PFSK-1 (cell line): ENCODE data around the gene RAPGEF5.

ENCODE experiments used
- FOXP2 ChIP-seq: optimal IDR thresholded peaks from 2 replicates; pipeline ENCODE3; 2011; ENCODE audit warnings: borderline replicate concordance, control low read depth, inconsistent platforms; ENCODE audit not compliant: insufficient read depth; ENCODE audit errors: extremely low read length, extremely low read depth
- POLR2AphosphoS5 ChIP-seq: IDR thresholded peaks from 2 replicates; pipeline ENCODE4 v1.6.1; 2012; ENCODE audit warnings: low read depth, mild to moderate bottlenecking, control low read depth, low read length, moderate library complexity
- SIN3A ChIP-seq: IDR thresholded peaks from 2 replicates; pipeline ENCODE4 v1.6.1; 2012; ENCODE audit warnings: mild to moderate bottlenecking, low read length, moderate library complexity, borderline replicate concordance; ENCODE audit not compliant: insufficient read depth
- TAF1 ChIP-seq: IDR thresholded peaks from 2 replicates; pipeline ENCODE4 v1.6.1; 2012; ENCODE audit warnings: low read length, control low read depth, borderline replicate concordance; ENCODE audit not compliant: insufficient read depth
- TF ChIP-seq, protein P1 (sequence below), 2 experiments: IDR thresholded peaks; 2 replicates each; pipeline versions ENCODE4 v1.6.1 to v1.8.0; 2011 to 2012; ENCODE audit warnings: low read depth in 2 of 2, low read length in 2 of 2, control low read depth in 1 of 2, inconsistent platforms in 1 of 2, mild to moderate bottlenecking in 1 of 2, moderate library complexity in 1 of 2; ENCODE audit not compliant: insufficient read depth in 1 of 2

Gene RAPGEF5

DNA sequence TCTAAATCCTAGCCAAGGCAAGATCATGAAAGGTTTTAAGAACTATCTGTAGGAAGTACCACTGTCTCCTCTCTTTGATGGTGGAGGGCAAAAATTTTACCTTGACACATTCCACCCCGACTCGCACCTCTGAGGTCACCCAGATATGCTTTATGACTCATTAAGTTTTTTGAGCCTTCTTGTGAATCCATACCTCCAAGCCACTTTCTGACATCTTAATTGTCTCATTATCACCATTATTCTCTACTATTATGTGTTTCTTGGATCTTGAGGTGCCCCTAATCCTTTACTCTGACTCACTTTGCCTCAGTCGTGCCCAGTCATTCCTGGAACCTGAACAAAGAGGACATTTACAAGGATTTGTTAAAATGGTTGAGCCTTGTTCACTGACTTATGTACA lies 146.6 kb downstream of the RAPGEF5 start:
- no peak for TF ChIP-seq TAF1
- TF ChIP-seq SIN3A: no peak
- TF ChIP-seq POLR2AphosphoS5: no peak
- TF ChIP-seq, protein P1, sequence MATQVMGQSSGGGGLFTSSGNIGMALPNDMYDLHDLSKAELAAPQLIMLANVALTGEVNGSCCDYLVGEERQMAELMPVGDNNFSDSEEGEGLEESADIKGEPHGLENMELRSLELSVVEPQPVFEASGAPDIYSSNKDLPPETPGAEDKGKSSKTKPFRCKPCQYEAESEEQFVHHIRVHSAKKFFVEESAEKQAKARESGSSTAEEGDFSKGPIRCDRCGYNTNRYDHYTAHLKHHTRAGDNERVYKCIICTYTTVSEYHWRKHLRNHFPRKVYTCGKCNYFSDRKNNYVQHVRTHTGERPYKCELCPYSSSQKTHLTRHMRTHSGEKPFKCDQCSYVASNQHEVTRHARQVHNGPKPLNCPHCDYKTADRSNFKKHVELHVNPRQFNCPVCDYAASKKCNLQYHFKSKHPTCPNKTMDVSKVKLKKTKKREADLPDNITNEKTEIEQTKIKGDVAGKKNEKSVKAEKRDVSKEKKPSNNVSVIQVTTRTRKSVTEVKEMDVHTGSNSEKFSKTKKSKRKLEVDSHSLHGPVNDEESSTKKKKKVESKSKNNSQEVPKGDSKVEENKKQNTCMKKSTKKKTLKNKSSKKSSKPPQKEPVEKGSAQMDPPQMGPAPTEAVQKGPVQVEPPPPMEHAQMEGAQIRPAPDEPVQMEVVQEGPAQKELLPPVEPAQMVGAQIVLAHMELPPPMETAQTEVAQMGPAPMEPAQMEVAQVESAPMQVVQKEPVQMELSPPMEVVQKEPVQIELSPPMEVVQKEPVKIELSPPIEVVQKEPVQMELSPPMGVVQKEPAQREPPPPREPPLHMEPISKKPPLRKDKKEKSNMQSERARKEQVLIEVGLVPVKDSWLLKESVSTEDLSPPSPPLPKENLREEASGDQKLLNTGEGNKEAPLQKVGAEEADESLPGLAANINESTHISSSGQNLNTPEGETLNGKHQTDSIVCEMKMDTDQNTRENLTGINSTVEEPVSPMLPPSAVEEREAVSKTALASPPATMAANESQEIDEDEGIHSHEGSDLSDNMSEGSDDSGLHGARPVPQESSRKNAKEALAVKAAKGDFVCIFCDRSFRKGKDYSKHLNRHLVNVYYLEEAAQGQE (IDR thresholded peaks at IDR 0.05; ENCODE audit: insufficient read depth in 1 of 2, low read depth in 2 of 2, low read length in 2 of 2): no peak
- no peak for TF ChIP-seq FOXP2

DNA sequence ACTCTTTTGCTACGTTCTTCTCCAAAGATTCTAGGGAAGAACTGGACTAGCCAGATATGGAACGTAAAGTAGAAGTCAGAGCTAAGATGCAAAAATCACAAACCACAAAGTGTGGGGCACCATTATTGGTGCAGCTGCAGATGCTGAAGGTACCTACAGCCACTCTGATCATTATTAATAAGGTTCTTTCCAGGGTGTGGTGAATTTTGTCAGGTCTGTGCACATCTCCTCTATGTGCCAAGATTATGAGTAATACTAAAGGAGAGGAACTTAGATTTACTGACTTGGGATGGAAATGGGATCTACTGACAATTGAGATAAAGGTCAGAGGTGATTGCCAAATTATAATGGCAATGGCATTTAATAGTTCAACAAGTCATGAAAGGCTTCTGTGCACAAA lies 148.2 kb downstream of the RAPGEF5 start:
- TF ChIP-seq POLR2AphosphoS5 (no peak), FOXP2 (no peak)
- TF ChIP-seq, protein P1 (IDR thresholded peaks at IDR 0.05; ENCODE audit: insufficient read depth in 1 of 2, low read depth in 2 of 2, low read length in 2 of 2): no peak

DNA sequence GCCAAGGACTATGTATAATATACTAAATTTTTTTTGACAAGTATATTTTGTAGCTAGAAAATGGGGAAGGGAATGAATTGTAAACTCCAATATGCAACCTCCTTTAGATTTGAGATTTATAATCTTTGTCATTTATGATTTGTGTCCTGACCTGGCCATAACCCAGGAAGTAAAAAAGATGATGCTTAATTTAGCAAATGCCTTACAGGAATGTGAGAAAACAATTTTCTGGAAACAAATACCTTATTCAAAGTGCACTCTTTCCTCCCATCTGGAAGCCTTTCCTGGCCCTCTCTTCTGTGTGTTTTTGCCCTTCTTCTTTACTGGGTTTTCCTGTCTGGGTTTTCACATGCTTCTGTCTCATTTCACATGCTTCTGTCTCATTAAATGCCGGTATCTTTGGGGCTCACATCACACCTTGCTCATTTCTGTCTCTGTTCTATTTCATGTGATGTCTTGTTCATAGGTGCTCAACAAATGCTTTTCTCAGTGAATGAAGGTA lies 149.2 kb downstream of the RAPGEF5 start:
- TF ChIP-seq, protein P1 (IDR thresholded peaks at IDR 0.05; ENCODE audit: insufficient read depth in 1 of 2, low read depth in 2 of 2, low read length in 2 of 2): no peak
- TF ChIP-seq TAF1 (no peak), SIN3A (no peak), FOXP2 (no peak), POLR2AphosphoS5 (no peak)

DNA sequence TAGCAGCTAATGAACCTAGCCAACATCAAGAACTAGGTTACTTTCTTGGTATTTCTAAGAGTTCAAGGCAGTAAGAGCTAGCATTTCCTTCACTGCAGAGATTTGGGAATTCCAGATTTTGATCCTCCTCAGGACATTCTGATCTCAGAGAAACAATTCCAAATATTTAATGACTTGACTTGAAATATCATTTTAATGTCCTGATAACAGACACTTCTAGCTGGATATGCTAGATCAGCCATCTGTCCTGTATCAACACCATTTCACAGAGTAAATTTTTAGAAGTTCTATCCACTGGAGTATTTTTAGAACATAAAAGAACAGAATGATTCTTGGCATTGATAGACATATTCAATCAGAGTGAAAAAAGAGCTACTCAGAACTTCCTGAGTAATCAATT lies 151.3 kb downstream of the RAPGEF5 start:
- TF ChIP-seq, protein P1 (IDR thresholded peaks at IDR 0.05; ENCODE audit: insufficient read depth in 1 of 2, low read depth in 2 of 2, low read length in 2 of 2): no peak
- no peak for TF ChIP-seq POLR2AphosphoS5
- TF ChIP-seq FOXP2: no peak
- TF ChIP-seq SIN3A: no peak
- no peak for TF ChIP-seq TAF1

DNA sequence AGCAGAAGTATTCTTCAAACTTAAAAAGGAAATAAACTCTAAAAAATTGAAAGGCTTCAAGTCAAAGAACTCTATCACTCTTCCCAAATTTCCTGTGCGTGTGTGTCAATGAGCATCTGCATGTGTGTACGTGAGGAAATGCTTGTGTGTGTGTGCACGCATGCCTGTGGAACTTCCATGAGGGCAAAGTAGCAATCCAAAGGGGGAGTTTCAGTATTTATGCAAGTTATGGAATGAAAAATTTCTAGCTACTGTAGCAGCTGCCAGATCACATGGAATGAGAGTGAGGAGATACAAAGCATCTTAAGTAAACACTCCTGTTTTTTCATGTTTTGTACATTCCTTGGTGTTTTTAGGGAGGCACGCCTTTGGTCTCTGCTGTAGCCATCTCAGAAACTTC lies 152.6 kb downstream of the RAPGEF5 start:
- TF ChIP-seq SIN3A: no peak
- TF ChIP-seq TAF1: no peak
- no peak for TF ChIP-seq FOXP2
- TF ChIP-seq, protein P1 (IDR thresholded peaks at IDR 0.05; ENCODE audit: insufficient read depth in 1 of 2, low read depth in 2 of 2, low read length in 2 of 2): no peak
- no peak for TF ChIP-seq POLR2AphosphoS5
